SK-N-SH treated with all-trans-retinoic acid at 6 μM for 48 hours (cell line): Measurements from ENCODE around the gene ZNF488.

Source experiments
- BACH2 ChIP-seq: fragments of 250-450 bp; sonication (Bioruptor Pico); IDR thresholded peaks from 2 replicates; pipeline ENCODE4 v1.9.0; 2021; ENCODE audit warnings: mild to moderate bottlenecking, borderline replicate concordance
- OSR1 ChIP-seq: fragments of 250-450 bp; sonication (Bioruptor Pico); IDR thresholded peaks from 2 replicates; pipeline ENCODE4 v1.8.0; 2022; ENCODE audit warnings: moderate library complexity, mild to moderate bottlenecking, inconsistent platforms
- ZFP3 ChIP-seq: fragments of 250-450 bp; sonication (Bioruptor Pico); IDR thresholded peaks from 2 replicates; pipeline ENCODE4 v1.5.0; 2020; ENCODE audit warnings: mild to moderate bottlenecking, moderate library complexity
- ZFP30 ChIP-seq: fragments of 450-650 bp; formaldehyde crosslinking; IDR thresholded peaks from 2 replicates; pipeline ENCODE4 v1.5.0; 2022; ENCODE audit warnings: mild to moderate bottlenecking, moderate library complexity
- TF ChIP-seq, protein P1 (sequence below): fragments of 250-450 bp; sonication (Bioruptor Pico); IDR thresholded peaks from 2 replicates; pipeline ENCODE4 v1.8.0; 2020; ENCODE audit warnings: mild to moderate bottlenecking, moderate library complexity, borderline replicate concordance
- TF ChIP-seq, protein P2 (sequence below): fragments of 250-450 bp; sonication (Bioruptor Pico); IDR thresholded peaks from 2 replicates; pipeline ENCODE4 v1.8.0; 2021; ENCODE audit warnings: low read depth, mild to moderate bottlenecking, moderate library complexity, borderline replicate concordance

DNA sequence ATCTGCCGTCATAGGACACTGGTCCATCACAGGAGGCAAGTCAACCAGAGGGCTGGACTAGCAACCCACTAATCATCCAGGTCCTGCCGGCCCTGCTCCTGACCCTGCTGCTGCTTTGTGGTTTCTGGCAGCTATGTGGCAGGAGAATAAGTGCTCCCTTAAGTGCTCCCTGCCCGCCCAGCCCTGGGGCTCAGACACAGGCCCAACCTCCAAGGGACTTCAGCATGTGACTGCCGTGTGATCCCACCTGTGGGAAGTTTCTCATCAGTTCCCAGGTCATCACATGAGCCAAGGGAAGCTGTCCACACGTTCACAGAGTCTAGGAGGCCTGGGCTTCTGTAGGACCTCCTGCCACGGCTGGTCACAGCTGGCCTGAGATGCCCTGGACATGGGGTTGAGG lies 34.2 kb upstream of the ZNF488 start:
- TF ChIP-seq, protein P1, sequence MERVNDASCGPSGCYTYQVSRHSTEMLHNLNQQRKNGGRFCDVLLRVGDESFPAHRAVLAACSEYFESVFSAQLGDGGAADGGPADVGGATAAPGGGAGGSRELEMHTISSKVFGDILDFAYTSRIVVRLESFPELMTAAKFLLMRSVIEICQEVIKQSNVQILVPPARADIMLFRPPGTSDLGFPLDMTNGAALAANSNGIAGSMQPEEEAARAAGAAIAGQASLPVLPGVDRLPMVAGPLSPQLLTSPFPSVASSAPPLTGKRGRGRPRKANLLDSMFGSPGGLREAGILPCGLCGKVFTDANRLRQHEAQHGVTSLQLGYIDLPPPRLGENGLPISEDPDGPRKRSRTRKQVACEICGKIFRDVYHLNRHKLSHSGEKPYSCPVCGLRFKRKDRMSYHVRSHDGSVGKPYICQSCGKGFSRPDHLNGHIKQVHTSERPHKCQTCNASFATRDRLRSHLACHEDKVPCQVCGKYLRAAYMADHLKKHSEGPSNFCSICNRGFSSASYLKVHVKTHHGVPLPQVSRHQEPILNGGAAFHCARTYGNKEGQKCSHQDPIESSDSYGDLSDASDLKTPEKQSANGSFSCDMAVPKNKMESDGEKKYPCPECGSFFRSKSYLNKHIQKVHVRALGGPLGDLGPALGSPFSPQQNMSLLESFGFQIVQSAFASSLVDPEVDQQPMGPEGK (CRISPR knock-in tag) = no peak
- TF ChIP-seq, protein P2, sequence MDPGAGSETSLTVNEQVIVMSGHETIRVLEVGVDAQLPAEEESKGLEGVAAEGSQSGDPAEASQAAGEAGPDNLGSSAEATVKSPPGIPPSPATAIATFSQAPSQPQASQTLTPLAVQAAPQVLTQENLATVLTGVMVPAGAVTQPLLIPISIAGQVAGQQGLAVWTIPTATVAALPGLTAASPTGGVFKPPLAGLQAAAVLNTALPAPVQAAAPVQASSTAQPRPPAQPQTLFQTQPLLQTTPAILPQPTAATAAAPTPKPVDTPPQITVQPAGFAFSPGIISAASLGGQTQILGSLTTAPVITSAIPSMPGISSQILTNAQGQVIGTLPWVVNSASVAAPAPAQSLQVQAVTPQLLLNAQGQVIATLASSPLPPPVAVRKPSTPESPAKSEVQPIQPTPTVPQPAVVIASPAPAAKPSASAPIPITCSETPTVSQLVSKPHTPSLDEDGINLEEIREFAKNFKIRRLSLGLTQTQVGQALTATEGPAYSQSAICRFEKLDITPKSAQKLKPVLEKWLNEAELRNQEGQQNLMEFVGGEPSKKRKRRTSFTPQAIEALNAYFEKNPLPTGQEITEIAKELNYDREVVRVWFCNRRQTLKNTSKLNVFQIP (CRISPR knock-in tag) = no peak
- TF ChIP-seq BACH2 (CRISPR knock-in tag) (no peak), OSR1 (CRISPR knock-in tag) (no peak), ZFP30 (CRISPR knock-in tag) (no peak), ZFP3 (CRISPR knock-in tag) (no peak)
